Lung microvascular endothelial cell (primary cell): Measurements from ENCODE around the gene CLDN14. TPM values are rescaled to one million over a fixed set of nuclear protein-coding genes. Genes with fewer than 3 reads are reported as not detected.

ENCODE experiments used
- DNase-seq, 2 donors: peaks; one replicate each; pipeline versions ENCODE4 v3.0.0 to v3.0.0-alpha.2; 2010; ENCODE audit warnings: low read depth in 2 of 2
- total RNA-seq: library from RNA; depleted of rRNA; stranded (reverse); fragments of >200 nt; gene quantifications from 2 replicates; pipeline ENCODE4 v1.2.1, GENCODE V29; 2014

CLDN14 gene
- total RNA-seq, 1 donor from 2014 or later: not detected

- DNase-seq: peak in 1 of 2 donors; percentile 54
These were observed 8.6 kb downstream of the CLDN14 start for GRCh38 chr21:36471254-36471723.

DNA sequence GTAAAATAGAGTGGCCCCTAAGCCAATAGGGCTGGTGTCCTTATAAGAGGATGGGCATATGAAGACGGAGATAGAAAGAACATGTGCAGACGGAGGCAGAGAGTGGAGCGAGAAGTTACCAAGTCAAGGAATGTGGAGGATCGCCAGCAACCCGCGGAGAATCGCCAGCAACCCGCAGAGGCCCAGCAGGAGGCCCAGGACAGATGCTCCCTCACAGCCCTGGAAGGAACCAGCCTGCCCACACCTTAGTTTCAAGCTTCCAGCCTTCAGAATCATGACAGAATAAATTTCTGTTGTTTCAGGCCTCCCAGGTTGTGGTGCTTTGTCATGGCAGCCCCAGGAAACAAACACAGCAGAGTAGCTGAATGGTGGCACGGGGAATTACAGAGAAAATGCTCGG, 9.6 kb downstream of the CLDN14 start:
- DNase-seq: no peak

- peak in 1 of 2 donors; percentile 98 for DNase-seq
These were observed 13.8 kb downstream of the CLDN14 start for GRCh38 chr21:36466061-36466511.

- peak in 1 of 2 donors; percentile 75 for DNase-seq
These were observed 14.4 kb downstream of the CLDN14 start for GRCh38 chr21:36465478-36465877.

DNA sequence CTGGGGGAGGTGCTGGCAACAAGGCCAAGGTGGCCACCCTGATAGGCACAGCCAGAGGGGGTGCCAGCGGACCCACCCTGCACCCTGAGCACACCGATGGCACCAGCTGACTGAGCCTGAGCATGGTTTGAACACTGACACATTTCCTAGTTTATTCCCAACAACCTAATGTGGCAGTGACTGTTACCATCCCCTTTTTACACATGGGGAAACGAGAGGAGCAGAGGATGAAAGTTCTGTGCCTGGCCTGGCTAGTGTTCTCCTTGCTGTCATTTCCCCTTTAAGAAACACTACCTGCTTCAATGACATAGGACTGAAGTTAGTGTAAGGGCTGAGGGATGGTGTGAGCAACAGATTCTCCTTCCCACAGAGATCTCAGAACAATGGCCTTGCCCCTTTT, 15.3 kb downstream of the CLDN14 start:
- DNase-seq: peak in 1 of 2 donors; percentile 39

DNA sequence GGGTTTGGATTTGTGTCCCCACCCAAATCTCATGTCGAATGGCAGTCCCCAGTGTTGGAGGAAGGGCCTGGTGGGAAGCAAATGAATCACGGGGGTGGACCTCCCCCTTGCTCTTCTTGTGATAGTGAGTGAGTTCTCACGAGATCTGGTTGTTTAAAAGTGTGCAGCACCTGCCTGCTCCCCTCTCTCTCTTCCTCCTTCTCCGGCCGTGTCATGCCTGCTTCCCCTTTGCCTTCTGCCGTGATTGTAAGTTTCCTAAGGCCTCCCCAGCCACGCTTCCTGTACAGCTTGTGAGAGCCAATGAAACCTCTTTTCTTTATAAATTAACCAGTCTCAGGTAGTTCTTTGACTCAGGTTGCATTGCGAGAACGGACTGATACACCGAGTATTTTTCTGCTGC, 15.9 kb downstream of the CLDN14 start:
- peak in 1 of 2 donors; percentile 67 for DNase-seq

- no peak for DNase-seq
These were observed 16.7 kb downstream of the CLDN14 start for GRCh38 chr21:36463204-36463603.

DNA sequence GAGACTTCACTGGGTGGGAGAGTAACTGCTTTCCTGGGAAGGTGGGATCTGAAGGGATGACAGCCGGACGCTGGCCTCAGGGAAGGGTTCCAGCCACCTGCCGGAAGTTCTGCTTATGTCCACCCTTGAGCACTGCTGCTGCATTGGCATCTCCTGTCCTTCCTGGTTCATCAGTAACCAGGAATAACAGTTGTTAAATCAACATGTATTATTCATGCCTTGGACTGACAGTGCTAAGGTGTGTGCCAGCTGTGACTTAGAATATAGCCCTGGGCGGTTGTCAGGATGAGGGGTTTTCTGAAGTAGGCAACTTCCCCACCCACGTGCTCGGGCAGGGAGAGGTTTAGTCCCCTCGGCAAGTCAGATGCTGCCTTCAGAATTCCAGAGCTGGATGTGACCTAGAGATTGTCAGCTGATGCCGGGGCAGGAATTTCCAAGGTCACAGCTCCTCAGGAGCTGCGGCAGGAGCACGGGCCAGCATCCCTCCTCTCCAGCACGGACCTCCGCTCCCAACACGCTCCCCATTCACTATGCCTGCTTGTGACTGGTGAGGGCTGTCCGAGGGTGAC, 17.9 kb downstream of the CLDN14 start:
- DNase-seq: peak in 1 of 2 donors; percentile 63

DNA sequence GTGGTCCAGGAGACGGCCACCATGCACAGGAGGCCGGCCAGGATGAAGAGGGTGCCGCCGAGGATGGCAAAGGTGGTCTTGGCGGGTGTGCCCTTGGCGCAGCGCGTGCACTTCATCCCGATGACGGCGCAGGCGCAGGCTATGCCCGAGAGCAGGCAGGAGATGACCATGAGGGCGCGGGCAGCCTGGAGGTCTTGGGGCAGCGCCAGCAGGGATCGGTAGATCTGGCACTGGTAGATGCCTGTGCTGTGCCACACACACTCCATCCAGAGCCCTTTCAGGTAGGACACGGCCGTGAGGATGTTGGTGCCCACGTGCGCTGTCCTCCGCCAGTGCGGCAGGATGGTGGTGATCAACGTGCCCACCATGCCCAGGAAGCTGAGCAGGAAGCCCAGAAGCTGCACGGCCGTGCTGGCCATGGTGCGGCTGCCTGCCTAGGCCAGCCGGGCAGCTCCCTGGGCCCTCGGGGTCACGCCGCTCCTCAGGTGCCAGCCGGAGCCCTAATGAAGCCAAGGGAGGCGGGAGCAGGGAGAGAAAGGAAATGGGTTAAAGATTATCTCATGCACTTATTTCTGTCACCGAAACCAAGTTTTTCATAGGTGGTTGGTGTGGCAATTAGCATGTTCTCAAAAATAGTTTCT, 18.5 kb downstream of the CLDN14 start:
- no peak for DNase-seq

DNA sequence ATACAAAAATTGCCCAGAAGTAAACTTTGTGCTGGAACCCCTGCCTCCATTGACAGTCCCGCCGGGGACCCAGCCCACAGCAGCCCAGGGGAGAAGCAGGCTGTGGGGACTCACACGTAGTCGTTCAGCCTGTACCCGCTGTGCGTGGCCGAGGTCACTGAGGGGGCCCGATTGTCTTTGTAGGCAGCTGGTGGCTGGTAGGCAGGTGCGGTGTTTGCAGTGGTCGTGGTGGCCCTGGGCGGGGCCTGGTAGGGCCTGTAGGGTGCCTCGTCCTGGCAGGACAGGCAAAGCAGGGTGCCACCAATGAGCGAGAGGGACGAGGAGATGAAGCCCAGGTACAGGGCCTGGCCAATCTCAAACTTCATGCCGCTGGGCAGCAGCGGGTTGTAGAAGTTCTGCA, 19.1 kb downstream of the CLDN14 start:
- DNase-seq: no peak

- DNase-seq: no peak
These were observed 20.8 kb downstream of the CLDN14 start for GRCh38 chr21:36459098-36459497.

DNA sequence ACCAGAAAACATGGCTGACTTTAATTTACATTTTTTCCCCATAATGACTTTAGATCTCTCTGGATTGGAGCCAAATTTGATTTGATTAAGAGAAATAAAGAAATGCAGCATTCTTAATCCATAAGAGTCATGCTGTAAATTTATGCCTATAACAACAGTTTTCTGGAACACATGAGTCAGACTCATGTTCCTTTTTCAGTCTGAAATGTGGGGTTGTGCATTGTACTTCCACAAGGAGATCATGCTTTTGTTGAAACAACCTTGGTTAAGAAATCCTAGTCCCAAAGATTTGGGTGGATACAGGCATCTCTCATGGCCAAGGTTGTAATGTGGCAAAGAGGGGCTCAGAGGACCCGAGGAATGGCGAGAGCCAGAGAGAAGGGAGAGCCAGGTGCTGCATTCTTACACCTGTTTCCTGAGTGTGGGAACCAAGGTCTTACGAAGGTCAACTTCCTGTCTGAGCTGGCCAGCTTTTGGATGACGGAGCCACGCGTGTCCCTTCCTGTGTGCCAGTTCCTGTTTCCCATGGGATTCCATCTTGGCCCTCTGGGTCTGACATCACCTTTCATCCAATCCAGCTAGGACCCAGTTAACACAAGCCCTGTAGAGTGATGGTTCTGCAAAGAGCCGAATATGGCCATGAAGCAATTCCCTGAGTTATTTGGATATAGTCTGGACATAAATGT, 23.1 kb downstream of the CLDN14 start:
- peak; percentile 84 to 100 for DNase-seq

GRCh38 chr21:36454706-36455105, 25.2 kb downstream of the CLDN14 start:
- no peak for DNase-seq

GRCh38 chr21:36454093-36454531, 25.8 kb downstream of the CLDN14 start:
- peak; percentile 49 to 81 for DNase-seq

DNA sequence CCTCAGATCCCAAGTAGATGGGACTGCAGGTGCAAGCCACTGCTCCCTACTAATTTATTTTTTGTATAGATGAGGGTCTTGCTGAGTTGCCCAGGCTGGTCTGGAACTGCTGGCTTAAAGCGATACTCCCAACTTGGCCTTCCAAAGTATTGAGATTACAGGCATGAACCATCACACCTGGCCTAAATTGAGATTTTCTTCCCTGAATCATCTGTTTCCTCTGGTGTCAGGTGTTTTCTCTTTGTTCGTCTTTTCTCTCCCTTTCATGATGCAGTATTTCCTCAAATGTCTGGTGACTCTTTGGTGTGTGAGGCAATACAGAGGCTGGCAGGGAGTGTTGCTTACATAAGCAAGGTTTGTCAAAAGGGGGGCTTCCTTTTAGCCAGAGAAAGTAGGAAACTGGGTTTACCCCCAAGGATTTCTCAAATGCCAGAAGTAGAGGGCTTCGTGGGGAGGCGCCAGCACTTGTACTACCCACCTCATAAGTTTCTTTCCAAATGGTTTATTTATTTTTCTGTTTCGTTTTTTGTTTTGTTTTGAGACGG, 27.6 kb downstream of the CLDN14 start:
- DNase-seq: peak in 1 of 2 donors; percentile 54

- DNase-seq: no peak
These were observed 28.4 kb downstream of the CLDN14 start for GRCh38 chr21:36451506-36451905.

- peak in 1 of 2 donors; percentile 90 for DNase-seq
These were observed 29.4 kb downstream of the CLDN14 start for GRCh38 chr21:36450511-36450910.

DNA sequence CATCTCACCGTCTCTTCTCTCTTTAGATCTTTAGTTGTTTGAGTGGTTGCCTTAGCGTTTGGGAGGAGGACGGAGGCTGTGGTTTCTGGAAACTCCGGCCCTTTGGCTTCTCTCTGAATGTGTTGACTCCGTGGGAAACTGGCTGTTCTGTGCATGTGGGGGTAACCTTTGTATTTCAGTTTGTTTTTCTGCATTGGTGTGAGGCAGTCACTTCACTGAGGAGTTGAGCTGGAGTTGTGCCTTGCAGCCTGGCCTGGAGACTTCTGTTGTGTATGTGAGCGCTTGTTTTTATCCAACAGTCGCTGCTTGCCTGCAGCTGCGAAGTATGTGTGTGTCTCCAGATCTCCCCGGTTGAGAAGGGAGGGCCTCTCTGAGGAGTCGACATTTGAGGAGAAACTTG, 33.6 kb downstream of the CLDN14 start:
- DNase-seq: no peak

DNA sequence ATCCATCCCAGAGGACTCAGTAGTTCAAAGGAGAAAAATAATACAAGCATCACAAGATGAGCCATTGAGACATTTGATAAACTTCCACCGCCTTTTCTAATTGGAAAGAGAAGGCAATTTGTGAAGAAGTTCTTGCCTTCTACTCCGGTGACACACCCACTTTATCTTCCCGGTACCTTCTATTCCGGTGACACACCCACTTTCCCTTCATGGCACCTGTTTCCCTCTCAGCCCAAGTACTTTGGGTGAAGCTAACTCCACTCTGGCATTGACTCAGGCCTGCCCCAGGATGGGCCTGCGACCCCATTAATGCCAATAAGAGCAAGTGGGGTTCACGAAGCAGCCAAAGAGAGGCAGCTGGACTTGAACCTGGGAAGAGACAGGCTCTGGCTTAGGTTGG, 38.2 kb downstream of the CLDN14 start:
- DNase-seq: no peak

- peak in 1 of 2 donors; percentile 73 for DNase-seq
These were observed 42.2 kb downstream of the CLDN14 start for GRCh38 chr21:36437745-36438128.

DNA sequence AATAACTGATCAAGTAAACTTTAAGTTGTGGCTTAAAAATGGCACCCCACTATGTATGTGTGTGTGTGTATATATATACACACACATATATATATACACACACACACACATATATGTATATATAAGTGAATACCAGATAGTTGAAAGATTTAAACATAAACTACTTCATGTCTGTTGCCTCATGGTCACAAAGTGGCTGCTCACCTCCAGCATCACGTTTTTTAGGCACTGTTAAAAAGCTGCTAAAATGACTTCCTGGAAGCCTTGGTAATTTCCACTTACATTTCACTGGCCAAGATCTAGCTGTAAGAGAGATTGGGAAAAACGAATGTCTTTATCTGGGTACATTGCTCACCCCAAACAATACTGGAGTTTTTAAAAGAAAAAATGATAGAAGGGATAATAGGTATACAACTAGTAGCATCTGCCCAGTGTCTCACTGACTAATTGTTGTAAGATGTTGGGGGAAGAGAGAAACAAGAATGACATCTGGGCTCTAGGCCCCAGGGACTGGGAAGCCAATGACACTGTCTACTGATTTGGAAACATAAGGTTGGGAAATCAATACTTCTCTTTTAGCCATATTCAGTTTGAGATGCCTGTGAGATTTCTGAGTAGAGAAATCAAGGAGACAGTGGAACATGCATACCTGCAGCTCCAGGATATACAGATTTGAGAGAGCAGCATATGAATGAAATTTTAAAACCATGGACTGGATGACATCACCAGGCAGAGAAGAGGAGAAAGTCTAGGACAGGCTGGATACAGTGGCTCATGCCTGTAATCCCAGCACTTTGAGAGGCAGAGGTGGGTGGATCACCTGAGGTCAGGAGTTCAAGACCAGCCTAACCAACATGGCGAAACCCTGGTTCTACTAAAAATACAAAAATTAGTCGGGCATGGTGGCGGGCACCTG, 42.8 kb downstream of the CLDN14 start:
- DNase-seq: no peak
